Measurements from ENCODE around the gene DOCK10. TPM values are rescaled to one million over a fixed set of nuclear protein-coding genes. Genes with fewer than 3 reads are reported as not detected.

The DOCK10 gene
- total and polyA plus RNA-seq, 9 of the 15 experiments (the other 6 are each of a cell fraction or from before 2014, with no cell fraction given), result 0.01 to 0.87 (median 0.18) TPM

DNA sequence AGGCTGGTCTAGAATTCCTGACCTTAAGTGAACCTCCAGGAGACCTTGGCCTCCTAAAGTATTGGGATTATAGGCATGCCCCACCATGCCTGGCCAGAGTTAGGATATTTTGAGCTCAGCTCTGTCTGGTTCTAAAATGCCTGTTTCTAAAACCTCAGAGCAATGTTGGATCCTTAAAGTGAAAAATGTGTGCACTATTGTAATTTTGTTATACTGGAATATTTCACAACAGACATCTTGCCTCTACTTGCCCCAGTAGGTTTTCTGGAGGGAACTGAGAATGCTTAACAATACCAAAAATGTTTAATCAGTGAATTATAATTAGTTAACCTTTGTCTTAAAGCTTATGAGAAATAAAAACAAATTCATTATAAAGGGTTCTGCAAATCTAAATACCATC is 181.5 kb downstream of the DOCK10 start:
- H3K4me1 ChIP-seq (replicated peaks in 1 of 2; ENCODE audit: control insufficient read depth in 2 of 2, insufficient read depth in 2 of 2, low read length in 2 of 2), result no peaks in the 10 kb centered on the region
- no peak overlapping the region for H3K9ac ChIP-seq (ENCODE audit: insufficient read depth in 1 of 2, low read depth in 2 of 2, low read length in 2 of 2)
- no peaks in the 10 kb centered on the region for H3K36me3 ChIP-seq (ENCODE audit: control insufficient read depth, insufficient read depth, low read length)
- CTCF ChIA-PET (ENCODE audit: low intra/inter-chr PET ratio), result no interaction called here
- H3K9me1 ChIP-seq (ENCODE audit: control insufficient read depth, insufficient read depth, low read length), result no peaks in the 10 kb centered on the region
- H2AFZ ChIP-seq (ENCODE audit: low read depth, low read length), result no peak overlapping the region
- H3K4me2 ChIP-seq (ENCODE audit: insufficient read depth, low read length), result no peak overlapping the region
- H3K4me3 ChIP-seq, result no peak overlapping the region
- in situ Hi-C loops (cut with MboI), result no loop called here
- H3K9me3 ChIP-seq (replicated peaks; ENCODE audit: control insufficient read depth, insufficient read depth, low read depth, low read length), result no peaks in the 10 kb centered on the region
- TF ChIP-seq RFX5 (IDR thresholded peaks at IDR 0.05; ENCODE audit: low read depth, low read length) (no peak), KHSRP (IDR thresholded peaks at IDR 0.05) (no peak), GTF2A2 (tag; IDR thresholded peaks at IDR 0.05) (no peak), ZNF766 (CRISPR knock-in tag; conservative IDR thresholded peaks at IDR 0.05) (no peak), RBM15 (IDR thresholded peaks at IDR 0.05; ENCODE audit: insufficient read depth, low read length) (no peak), WHSC1 (IDR thresholded peaks at IDR 0.05; ENCODE audit: low read length) (no peak), TCF3 (CRISPR knock-in tag; IDR thresholded peaks at IDR 0.05) (no peak), ZBTB17 (CRISPR knock-in tag; IDR thresholded peaks at IDR 0.05) (no peak), ZBTB12 (CRISPR knock-in tag; IDR thresholded peaks at IDR 0.05) (no peak), ZZZ3 (IDR thresholded peaks at IDR 0.05) (no peak), DNMT1 (IDR thresholded peaks at IDR 0.05) (no peak), PHB2 (IDR thresholded peaks at IDR 0.05; ENCODE audit: low read depth) (no peak), MYNN (IDR thresholded peaks at IDR 0.05) (no peak), MYNN (CRISPR knock-in tag; IDR thresholded peaks at IDR 0.05) (no peak), RFX7 (CRISPR knock-in tag; IDR thresholded peaks at IDR 0.05) (no peak), ZBTB5 (IDR thresholded peaks at IDR 0.05) (no peak), CBX8 (IDR thresholded peaks at IDR 0.05; ENCODE audit: borderline replicate concordance, extremely low read depth, low read depth, low read length, poor library complexity, severe bottlenecking) (no peak), FUS (optimal IDR thresholded peaks at IDR 0.05; ENCODE audit: low read depth, low read length) (no peak), POLR2A (conservative IDR thresholded peaks at IDR 0.05) (no peak)
- TF ChIP-seq, protein P1, sequence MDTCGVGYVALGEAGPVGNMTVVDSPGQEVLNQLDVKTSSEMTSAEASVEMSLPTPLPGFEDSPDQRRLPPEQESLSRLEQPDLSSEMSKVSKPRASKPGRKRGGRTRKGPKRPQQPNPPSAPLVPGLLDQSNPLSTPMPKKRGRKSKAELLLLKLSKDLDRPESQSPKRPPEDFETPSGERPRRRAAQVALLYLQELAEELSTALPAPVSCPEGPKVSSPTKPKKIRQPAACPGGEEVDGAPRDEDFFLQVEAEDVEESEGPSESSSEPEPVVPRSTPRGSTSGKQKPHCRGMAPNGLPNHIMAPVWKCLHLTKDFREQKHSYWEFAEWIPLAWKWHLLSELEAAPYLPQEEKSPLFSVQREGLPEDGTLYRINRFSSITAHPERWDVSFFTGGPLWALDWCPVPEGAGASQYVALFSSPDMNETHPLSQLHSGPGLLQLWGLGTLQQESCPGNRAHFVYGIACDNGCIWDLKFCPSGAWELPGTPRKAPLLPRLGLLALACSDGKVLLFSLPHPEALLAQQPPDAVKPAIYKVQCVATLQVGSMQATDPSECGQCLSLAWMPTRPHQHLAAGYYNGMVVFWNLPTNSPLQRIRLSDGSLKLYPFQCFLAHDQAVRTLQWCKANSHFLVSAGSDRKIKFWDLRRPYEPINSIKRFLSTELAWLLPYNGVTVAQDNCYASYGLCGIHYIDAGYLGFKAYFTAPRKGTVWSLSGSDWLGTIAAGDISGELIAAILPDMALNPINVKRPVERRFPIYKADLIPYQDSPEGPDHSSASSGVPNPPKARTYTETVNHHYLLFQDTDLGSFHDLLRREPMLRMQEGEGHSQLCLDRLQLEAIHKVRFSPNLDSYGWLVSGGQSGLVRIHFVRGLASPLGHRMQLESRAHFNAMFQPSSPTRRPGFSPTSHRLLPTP (IDR thresholded peaks at IDR 0.05; ENCODE audit: borderline replicate concordance, extremely low read depth, insufficient read length), result no peak
- no peaks in the 10 kb centered on the region for H3K79me2 ChIP-seq (ENCODE audit: control insufficient read depth, insufficient read depth, low read length)
- no TSS peak for BruUV-seq (replicated peaks)
- no peaks in the 10 kb centered on the region for H3K27me3 ChIP-seq (ENCODE audit: control insufficient read depth in 2 of 2, insufficient read depth in 2 of 2, low read length in 2 of 2)
- intact Hi-C loops (cut with micrococcal nuclease), result no loop called here
- POLR2A ChIA-PET, result no interaction called here
- FAIRE-seq (no peak), DNase-seq (ENCODE audit: extremely low read depth in 1 of 4, low spot score in 3 of 4) (no peak), ATAC-seq (no peak)
- H3K27ac ChIP-seq (ENCODE audit: extremely low read depth, low read depth, low read length), result no peak overlapping the region
- no peaks in the 10 kb centered on the region for H4K20me1 ChIP-seq (replicated peaks; ENCODE audit: control insufficient read depth, insufficient read depth, low read length)

Measured in K562 (cell line).